AG04450 (cell line): ENCODE measurements around the gene ADAR. TPM values are rescaled to one million over a fixed set of nuclear protein-coding genes. Genes with fewer than 3 reads are reported as not detected.
A peak's percentile ranks its signal among the peaks of the same experiment; 100 is the strongest.

Source experiments
- CTCF ChIA-PET: fragments of 300-600, 350-600 bp; formaldehyde crosslinking; extraction: SDS; loops from one replicate; lab custom pipeline; 2022; ENCODE audit warnings: antibody characterized with exemption, inconsistent platforms; lab: Charles Lee
- POLR2A ChIA-PET: fragments of 350-600 bp; formaldehyde crosslinking; extraction: SDS; loops from one replicate; lab custom pipeline; 2021; ENCODE audit warnings: antibody characterized with exemption, inconsistent platforms; lab: Yijun Ruan, JAX
- DNase-seq: peaks from one replicate; pipeline ENCODE4 v3.0.0-alpha.2; 2011; ENCODE audit warnings: low read depth, low spot score
- H3K27ac ChIP-seq: one replicate; pipeline ENCODE4 v1.5.1; 2012; ENCODE audit warnings: low read depth, low read length, control low read depth
- H3K27me3 ChIP-seq: one replicate; pipeline ENCODE4 v1.6.0; 2012; ENCODE audit warnings: low read length; ENCODE audit not compliant: control insufficient read depth, insufficient read depth
- H3K4me3 ChIP-seq: 2 replicates; pipeline ENCODE4 v1.5.1; 2011; ENCODE audit warnings: mild to moderate bottlenecking, low read depth, low read length, control low read depth
- H3K9me3 ChIP-seq: 2 replicates; pipeline ENCODE4 v1.5.1; 2012; ENCODE audit warnings: low read length; ENCODE audit not compliant: control insufficient read depth, insufficient read depth
- polyA plus RNA-seq: library from polyadenylated mRNA; depleted of rRNA; stranded (reverse); fragments of >200 nt; gene quantifications from 2 replicates; pipeline ENCODE4 v1.2.3, GENCODE V29; 2011
- TF ChIP-seq, protein P1 (sequence below): IDR thresholded peaks from 2 replicates; pipeline ENCODE4 v1.5.1; 2011; ENCODE audit warnings: low read depth, low read length, control low read depth, inconsistent platforms

Gene ADAR
- polyA plus RNA-seq, 1 experiment, result 203 TPM

DNA sequence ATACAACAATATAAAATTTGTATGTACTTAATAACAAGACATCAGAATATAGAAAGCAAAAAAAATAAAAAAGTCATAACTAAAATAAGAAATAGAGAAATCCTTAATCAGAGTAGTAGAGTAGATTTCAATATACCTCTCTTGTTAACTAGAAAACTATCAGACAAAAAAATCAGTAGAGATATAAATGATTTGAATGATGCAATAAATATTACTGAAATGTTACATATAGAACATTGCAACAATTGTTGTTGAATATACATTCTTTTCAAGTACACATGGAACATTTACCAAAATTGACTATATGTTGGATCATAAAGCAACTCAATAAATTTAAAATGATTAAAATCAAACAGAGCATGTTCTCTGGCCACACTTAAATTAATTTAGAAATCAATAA, 31.9 kb upstream of the ADAR start:
- CTCF ChIA-PET, result no interaction called here
- Histone ChIP-seq H3K27ac (no peak overlapping the region), H3K9me3 (no peaks in the 10 kb centered on the region), H3K4me3 (no peak overlapping the region), H3K27me3 (no peaks in the 10 kb centered on the region)
- DNase-seq, result no peak
- TF ChIP-seq, protein P1, sequence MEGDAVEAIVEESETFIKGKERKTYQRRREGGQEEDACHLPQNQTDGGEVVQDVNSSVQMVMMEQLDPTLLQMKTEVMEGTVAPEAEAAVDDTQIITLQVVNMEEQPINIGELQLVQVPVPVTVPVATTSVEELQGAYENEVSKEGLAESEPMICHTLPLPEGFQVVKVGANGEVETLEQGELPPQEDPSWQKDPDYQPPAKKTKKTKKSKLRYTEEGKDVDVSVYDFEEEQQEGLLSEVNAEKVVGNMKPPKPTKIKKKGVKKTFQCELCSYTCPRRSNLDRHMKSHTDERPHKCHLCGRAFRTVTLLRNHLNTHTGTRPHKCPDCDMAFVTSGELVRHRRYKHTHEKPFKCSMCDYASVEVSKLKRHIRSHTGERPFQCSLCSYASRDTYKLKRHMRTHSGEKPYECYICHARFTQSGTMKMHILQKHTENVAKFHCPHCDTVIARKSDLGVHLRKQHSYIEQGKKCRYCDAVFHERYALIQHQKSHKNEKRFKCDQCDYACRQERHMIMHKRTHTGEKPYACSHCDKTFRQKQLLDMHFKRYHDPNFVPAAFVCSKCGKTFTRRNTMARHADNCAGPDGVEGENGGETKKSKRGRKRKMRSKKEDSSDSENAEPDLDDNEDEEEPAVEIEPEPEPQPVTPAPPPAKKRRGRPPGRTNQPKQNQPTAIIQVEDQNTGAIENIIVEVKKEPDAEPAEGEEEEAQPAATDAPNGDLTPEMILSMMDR, result no peak
- POLR2A ChIA-PET, result no interaction called here

DNA sequence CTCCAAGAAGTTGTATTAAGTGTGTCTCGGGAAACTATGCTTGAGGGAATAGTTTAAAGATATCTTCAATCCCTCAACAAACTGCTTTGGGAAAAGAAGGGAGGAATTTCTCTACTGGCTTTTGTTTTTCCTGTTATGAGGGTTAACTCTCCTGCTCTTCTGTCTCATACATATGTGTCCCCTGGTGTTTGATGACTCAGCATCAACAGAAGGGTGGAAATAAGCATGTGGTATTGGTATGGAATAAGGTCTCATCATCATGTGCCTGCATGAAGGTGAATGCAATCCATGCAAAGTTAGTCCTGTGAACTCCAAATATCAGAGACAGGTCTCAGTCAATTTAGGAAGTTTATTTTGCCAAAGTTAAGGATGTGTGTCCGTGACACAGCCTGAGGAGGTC, 27.2 kb upstream of the ADAR start:
- POLR2A ChIA-PET, result no interaction called here
- no peak for DNase-seq
- Histone ChIP-seq H3K27me3 (no peaks in the 10 kb centered on the region), H3K4me3 (no peak overlapping the region), H3K27ac (no peak overlapping the region), H3K9me3 (no peaks in the 10 kb centered on the region; the same call in 1 of the 2 replicates)
- TF ChIP-seq, protein P1, result no peak
- CTCF ChIA-PET, result interaction anchor here (0.6 kb wide), 1 partner anchor 383 kb away, joined by 6 read pairs; no protein-coding TSS in a partner anchor

DNA sequence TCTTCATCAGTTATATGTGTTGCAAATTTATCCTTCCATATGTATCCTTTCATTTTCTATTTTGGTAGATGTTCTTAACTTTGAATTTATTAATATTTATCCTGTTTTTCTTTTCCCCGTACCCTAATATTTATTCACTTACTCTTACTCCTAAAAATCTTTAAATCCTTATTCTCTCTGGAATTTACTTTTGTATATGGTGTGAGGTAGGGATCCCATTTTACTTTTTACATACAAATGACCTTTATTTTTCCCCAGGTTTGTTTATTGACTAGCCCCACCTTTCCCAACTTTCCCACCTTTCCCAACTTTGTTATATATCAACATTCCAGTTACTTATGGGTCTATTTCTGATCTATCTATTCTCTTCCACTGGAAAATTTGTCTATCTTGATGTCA, 21.7 kb upstream of the ADAR start:
- CTCF ChIA-PET, result no interaction called here
- DNase-seq, result no peak
- TF ChIP-seq, protein P1, result no peak
- POLR2A ChIA-PET, result interaction anchor here (0.7 kb wide), 1 partner anchor 345 kb away, joined by 3 read pairs; the partner anchor contains the start of gene CKS1B
- H3K27me3 ChIP-seq, result no peaks in the 10 kb centered on the region
- H3K4me3 ChIP-seq, result no peak overlapping the region
- H3K27ac ChIP-seq, result no peak overlapping the region
- H3K9me3 ChIP-seq, result no peaks in the 10 kb centered on the region; the same call in 1 of the 2 replicates

DNA sequence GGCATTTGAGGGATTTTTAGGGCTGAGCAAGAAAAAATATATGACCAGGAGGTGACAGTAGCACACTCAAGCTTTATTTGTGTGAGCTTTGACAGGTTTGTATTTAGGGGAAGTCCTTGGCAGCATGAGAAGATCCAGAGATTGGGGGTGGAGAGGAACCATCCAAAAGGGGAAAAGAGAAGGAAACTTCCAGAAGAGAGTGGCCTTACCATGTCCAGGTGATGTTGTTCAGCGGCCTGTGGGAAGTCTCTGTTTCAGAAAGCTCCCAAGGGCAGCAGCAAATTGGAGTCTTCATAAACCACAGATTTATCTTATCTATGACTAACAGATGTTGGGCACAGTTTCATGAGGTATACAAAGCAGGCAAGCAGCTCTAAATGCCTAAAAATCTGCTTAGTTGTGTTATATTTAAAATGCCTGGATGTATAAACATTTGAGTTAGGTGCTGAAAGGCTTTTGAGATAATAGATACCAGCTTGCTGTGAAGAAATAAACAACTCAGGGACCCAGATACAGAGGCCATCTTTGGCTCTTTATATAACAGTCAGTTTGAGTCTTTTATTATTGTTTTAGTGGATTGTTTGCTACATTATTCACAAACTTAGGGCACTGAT, 21.2 kb upstream of the ADAR start:
- no peak for DNase-seq
- H3K27me3 ChIP-seq, result no peaks in the 10 kb centered on the region
- TF ChIP-seq, protein P1, result no peak
- no peaks in the 10 kb centered on the region; the same call in 1 of the 2 replicates for H3K9me3 ChIP-seq
- H3K27ac ChIP-seq, result no peak overlapping the region
- no peak overlapping the region for H3K4me3 ChIP-seq
- CTCF ChIA-PET, result no interaction called here
- POLR2A ChIA-PET, result interaction anchor here (0.7 kb wide), 1 partner anchor 345 kb away, joined by 3 read pairs; the partner anchor contains the start of gene CKS1B

DNA sequence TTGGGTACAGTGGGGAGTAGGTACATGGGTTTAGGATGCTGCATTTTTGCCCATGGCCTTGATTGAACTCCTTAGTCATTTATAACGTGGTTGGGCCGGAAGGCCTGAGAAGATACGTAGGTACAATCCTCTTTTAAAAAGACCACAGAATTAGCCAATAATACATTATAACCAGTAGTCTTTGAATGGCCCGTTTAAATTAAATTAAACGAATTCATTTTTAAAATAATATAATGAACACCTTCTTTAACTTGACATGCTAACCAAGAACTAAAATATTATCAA, 20.1 kb upstream of the ADAR start:
- ChIA-PET CTCF (interaction anchor here (1.6 kb wide), 1 partner anchor 68 kb away, joined by 4 read pairs; no protein-coding TSS in a partner anchor), POLR2A (interaction anchor here (0.8 kb wide), 1 partner anchor 20 kb away, joined by 9 read pairs; the partner anchor contains the start of gene ADAR)
- H3K27ac ChIP-seq, result peak overlapping the region; percentile 95
- H3K27me3 ChIP-seq, result no peaks in the 10 kb centered on the region
- DNase-seq, result no peak
- TF ChIP-seq, protein P1, result no peak
- H3K4me3 ChIP-seq, result peak overlapping the region; percentile 92
- no peaks in the 10 kb centered on the region for H3K9me3 ChIP-seq
